Measurements from ENCODE around the gene TPM4.

GRCh38 chr19:16064209-16064889 is 11.9 kb upstream of the TPM4 start:
- TF ChIP-seq CTCF (IDR thresholded peaks at IDR 0.05) (no peak), POLR2A (IDR thresholded peaks at IDR 0.05) (no peak), EP300 (IDR thresholded peaks at IDR 0.05) (no peak)
